Tibial nerve (tissue), 3 donors: ENCODE measurements around the gene TMC8.

ENCODE experiments used
- POLR2A ChIP-seq, 2 donors: fragments of 450-650 bp; IDR thresholded peaks; one replicate each; pipeline ENCODE4 v1.6.1; 2017; ENCODE audit warnings: antibody characterized with exemption in 2 of 2, mild to moderate bottlenecking in 2 of 2, moderate library complexity in 2 of 2
- TF ChIP-seq, protein P1 (sequence below), 5 experiments: fragments of 200-600 bp in 3 of 5; fragments of 450-650 bp in 2 of 5; sonication (generic) in 3 of 5; IDR thresholded peaks; one replicate each; pipeline ENCODE4 v1.5.1; 2016 to 2019; ENCODE audit warnings: antibody characterized with exemption in 5 of 5, mild to moderate bottlenecking in 3 of 5, moderate library complexity in 2 of 5

DNA sequence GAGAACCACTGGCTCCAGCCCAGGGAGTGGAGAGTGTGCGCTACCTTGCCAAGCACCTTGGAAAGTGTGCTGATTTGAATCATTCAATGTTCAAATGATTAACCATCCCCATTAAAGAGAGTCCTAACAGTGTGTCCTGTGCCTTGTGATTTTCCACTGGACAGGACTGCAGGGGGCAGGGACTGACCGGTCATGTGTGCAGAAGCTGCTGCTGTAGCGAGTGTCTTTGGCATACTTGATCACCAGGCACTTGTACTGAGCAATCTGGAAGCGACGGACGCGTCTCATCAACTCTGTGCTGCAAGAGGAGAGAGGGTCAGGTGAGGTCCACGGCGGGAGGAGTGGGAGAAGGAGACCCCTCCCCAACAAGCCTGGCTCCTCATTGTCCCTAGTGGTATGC lies 54.3 kb downstream of the TMC8 start:
- TF ChIP-seq, protein P1, sequence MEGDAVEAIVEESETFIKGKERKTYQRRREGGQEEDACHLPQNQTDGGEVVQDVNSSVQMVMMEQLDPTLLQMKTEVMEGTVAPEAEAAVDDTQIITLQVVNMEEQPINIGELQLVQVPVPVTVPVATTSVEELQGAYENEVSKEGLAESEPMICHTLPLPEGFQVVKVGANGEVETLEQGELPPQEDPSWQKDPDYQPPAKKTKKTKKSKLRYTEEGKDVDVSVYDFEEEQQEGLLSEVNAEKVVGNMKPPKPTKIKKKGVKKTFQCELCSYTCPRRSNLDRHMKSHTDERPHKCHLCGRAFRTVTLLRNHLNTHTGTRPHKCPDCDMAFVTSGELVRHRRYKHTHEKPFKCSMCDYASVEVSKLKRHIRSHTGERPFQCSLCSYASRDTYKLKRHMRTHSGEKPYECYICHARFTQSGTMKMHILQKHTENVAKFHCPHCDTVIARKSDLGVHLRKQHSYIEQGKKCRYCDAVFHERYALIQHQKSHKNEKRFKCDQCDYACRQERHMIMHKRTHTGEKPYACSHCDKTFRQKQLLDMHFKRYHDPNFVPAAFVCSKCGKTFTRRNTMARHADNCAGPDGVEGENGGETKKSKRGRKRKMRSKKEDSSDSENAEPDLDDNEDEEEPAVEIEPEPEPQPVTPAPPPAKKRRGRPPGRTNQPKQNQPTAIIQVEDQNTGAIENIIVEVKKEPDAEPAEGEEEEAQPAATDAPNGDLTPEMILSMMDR (IDR thresholded peaks at IDR 0.05) = no peak
- no peak for TF ChIP-seq POLR2A (IDR thresholded peaks at IDR 0.05)
